ENCODE results near the gene FAM83C. TPM values are rescaled to one million over a fixed set of nuclear protein-coding genes. Genes with fewer than 3 reads are reported as not detected.
"Not testable (repeated sequence)": the region's sequence is repeated elsewhere in the genome, so short reads cannot be mapped to it uniquely, and the experiment has no call there.

The FAM83C gene
- total RNA-seq, 4 donors from 2014 or later = not detected

DNA sequence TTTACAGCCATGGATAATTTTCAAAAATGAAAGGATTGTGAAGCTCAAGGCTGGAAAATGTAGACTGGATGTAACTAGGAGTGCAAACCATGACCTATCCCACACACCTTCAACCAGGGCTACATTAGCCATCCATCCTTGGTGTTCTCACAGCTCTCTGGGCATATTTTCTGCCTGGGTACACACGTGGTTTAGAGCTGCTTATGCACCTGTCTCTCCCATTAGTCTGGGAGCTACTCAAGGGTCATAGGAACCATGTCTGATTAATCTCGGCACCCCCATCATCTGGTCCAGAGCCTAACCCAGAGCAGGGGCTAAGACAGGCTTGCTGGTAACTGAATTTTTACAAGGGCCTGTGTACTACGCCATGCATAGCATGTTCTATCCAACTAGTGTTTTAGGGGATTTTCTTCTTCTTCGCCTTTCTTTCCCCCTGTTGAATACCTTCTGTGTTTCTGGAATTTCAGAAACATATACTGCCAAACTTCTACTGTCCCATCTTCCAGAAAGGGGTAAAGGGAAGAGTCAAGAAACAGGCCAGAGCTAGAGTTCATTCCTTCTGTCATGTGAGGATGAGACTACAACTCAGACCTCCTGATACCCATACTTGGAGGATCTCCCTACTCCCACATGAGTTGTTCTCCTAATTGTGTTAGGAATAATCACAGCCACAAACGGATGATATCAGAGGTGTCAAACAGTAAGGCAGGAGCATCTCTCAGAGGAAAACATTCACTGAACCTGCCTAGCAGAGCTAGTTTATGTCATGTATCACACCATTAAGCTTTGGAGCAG lies 25.4 kb upstream of the FAM83C start:
- no peak for TF ChIP-seq POLR2A (IDR thresholded peaks at IDR 0.05)
- TF ChIP-seq, protein P1, sequence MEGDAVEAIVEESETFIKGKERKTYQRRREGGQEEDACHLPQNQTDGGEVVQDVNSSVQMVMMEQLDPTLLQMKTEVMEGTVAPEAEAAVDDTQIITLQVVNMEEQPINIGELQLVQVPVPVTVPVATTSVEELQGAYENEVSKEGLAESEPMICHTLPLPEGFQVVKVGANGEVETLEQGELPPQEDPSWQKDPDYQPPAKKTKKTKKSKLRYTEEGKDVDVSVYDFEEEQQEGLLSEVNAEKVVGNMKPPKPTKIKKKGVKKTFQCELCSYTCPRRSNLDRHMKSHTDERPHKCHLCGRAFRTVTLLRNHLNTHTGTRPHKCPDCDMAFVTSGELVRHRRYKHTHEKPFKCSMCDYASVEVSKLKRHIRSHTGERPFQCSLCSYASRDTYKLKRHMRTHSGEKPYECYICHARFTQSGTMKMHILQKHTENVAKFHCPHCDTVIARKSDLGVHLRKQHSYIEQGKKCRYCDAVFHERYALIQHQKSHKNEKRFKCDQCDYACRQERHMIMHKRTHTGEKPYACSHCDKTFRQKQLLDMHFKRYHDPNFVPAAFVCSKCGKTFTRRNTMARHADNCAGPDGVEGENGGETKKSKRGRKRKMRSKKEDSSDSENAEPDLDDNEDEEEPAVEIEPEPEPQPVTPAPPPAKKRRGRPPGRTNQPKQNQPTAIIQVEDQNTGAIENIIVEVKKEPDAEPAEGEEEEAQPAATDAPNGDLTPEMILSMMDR (IDR thresholded peaks at IDR 0.05) = no peak
- no peaks in the 10 kb centered on the region for H3K27me3 ChIP-seq
- H3K27ac ChIP-seq = peak overlapping the region in 1 of 2 donors; percentile 46
- no peak overlapping the region for H3K4me3 ChIP-seq
- intact Hi-C loops (cut with DNase I; ENCODE audit: low total_unique reads) = no loop called here
- no peaks in the 10 kb centered on the region for H3K36me3 ChIP-seq
- peaks cover 0 to 3% of the 10 kb centered on the region in 2 donors for H3K4me1 ChIP-seq
- DNase-seq = no peak
- H3K9me3 ChIP-seq = no peaks in the 10 kb centered on the region

DNA sequence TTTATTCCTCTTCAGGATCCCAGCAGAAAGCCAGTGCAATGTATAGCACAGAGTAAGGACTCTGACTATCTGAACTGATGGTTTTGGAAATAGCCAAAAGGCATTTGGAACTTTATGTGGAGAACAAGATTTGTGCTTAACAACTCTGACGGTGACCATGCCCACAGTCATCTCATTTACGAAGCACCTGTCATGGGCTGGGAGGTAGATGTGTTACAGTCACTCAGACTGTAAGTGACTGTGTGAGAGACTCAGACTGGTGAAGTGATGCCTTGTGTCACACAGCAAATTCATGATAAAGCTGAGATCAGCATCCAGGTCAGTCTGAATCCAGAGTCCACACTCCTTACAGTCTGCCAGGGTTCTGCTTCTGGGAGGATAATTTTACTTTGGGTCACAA lies 23.9 kb upstream of the FAM83C start:
- no peak overlapping the region for H3K27ac ChIP-seq
- H3K9me3 ChIP-seq = no peaks in the 10 kb centered on the region
- intact Hi-C loops (cut with DNase I; ENCODE audit: low total_unique reads) = no loop called here
- H3K4me1 ChIP-seq = peaks cover 0 to 3% of the 10 kb centered on the region in 2 donors
- no peaks in the 10 kb centered on the region for H3K27me3 ChIP-seq
- no peaks in the 10 kb centered on the region for H3K36me3 ChIP-seq
- no peak for DNase-seq
- TF ChIP-seq POLR2A (IDR thresholded peaks at IDR 0.05) = no peak
- TF ChIP-seq, protein P1 (IDR thresholded peaks at IDR 0.05) = no peak
- no peak overlapping the region for H3K4me3 ChIP-seq

DNA sequence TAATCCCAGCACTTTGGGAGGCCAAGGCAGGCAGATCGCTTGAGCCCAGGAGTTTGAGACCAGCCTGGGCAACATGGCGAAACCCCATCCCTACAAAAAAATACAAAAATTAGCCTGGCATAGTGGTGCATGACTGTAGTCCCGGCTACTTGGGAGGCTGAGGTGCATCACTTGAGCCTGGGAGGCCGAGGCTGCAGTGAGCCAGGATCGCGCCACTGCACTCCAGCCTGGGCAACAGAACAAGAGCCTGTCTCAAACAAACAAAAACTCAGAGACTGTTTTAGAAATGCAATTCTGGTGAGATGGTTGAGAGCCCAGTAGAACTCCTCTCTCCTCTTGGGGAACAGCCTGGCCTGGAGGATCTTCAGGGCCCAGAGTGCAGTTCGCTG lies 23.4 kb upstream of the FAM83C start:
- H3K4me3 ChIP-seq; DNase-seq; H3K4me1 ChIP-seq; H3K36me3 ChIP-seq; H3K27me3 ChIP-seq; H3K27ac ChIP-seq; intact Hi-C loops (cut with DNase I; ENCODE audit: low total_unique reads); H3K9me3 ChIP-seq: not testable (repeated sequence)

DNA sequence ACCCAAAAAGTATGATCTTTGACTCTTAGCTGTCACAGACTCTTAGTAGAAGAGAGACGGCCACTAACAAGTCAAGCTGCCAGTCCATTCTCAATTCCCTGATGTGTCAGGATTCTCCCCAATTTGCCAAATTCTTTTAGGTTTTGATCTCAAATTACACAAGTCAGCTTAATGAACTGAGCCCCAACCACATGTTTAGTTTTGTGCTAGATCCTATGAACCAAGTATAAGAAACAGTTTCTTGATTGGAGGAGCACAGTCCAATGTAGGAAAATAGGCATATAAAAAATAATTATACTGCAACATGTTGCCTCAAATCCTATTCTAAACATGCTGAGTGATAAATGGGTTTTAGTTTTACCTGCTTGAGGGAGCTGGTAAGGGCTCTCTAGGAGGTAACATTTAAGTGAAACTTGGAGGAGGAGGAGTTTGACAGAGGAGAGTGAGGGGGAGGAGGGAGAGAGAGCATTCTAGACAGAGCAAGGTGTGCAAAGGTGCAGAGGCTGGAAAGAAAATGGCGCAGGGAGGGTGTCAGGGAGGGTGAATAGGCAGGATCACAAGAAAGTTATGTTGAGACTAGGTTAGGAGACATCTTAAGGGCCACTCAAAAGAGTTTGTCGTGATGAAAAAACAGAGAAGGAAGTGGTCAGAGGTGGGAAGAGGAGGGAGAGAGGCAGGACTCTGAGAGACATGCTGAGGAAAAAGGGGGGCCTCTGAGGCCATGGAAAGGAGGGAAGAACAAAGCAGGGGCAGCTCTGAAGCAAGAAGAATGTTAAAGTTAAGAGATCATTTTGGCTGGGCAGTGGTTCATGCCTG lies 22.8 kb upstream of the FAM83C start:
- peaks cover 0 to 3% of the 10 kb centered on the region in 2 donors for H3K4me1 ChIP-seq
- intact Hi-C loops (cut with DNase I; ENCODE audit: low total_unique reads) = no loop called here
- no peak overlapping the region for H3K27ac ChIP-seq

DNA sequence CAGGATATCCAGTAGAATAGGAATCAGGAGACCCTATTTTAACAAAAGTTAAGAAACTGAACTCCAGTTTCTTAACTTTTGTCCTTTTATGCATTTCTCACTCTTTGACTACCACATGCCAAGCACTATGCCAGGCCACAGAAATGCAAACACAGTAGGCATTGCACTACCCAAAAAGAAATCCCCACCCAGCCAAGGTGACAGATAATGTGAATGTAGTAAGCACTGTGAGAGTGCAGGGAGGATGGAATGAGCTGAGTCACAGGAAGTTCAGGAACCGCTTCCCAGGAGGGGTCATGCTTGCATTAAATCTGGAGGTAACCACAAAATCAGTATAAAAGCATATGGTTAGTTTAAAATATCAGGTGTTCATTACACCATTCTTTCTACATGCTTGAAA lies 20.1 kb upstream of the FAM83C start:
- Histone ChIP-seq H3K27ac (no peak overlapping the region), H3K4me3 (no peak overlapping the region), H3K9me3 (no peaks in the 10 kb centered on the region), H3K27me3 (no peaks in the 10 kb centered on the region), H3K4me1 (peaks cover 0 to 4% of the 10 kb centered on the region in 2 donors), H3K36me3 (no peaks in the 10 kb centered on the region)
- TF ChIP-seq, protein P1 (IDR thresholded peaks at IDR 0.05) = no peak
- DNase-seq = no peak
- intact Hi-C loops (cut with DNase I; ENCODE audit: low total_unique reads) = no loop called here

More for the DNA sequence above, 22.8 kb upstream of the FAM83C start:
- H3K27me3 ChIP-seq = no peaks in the 10 kb centered on the region
- no peak for DNase-seq
- no peak for TF ChIP-seq POLR2A (IDR thresholded peaks at IDR 0.05)
- TF ChIP-seq, protein P1 (IDR thresholded peaks at IDR 0.05) = no peak
- H3K36me3 ChIP-seq = no peaks in the 10 kb centered on the region
- no peak overlapping the region for H3K4me3 ChIP-seq
- no peaks in the 10 kb centered on the region for H3K9me3 ChIP-seq

Measured in uterus (tissue), 4 donors.